GM12878 (cell line): ENCODE data around the gene EDN2. TPM values are rescaled to one million over a fixed set of nuclear protein-coding genes. Genes with fewer than 3 reads are reported as not detected.

ENCODE experiments used
- ATAC-seq: fragments of 200-7000 bp; cut with Tn5 transposase; 3 replicates; pipeline ENCODE4 v1.9.1; 2020; ENCODE audit warnings: mild to moderate bottlenecking, moderate library complexity
- BruUV-seq: library from RNA; stranded (reverse); fragments of 400-500 nt; replicated peaks from 2 replicates; lab custom pipeline; 2021; lab: Mats Ljungman, UMichigan
- CTCF ChIA-PET: fragments of 300-600 bp; sonication (Branson Sonifier 250); formaldehyde crosslinking; extraction: SDS; loops from one replicate; lab custom pipeline; 2021; ENCODE audit warnings: inconsistent platforms; lab: Yijun Ruan, JAX
- POLR2A ChIA-PET: fragments of 350-600 bp; formaldehyde crosslinking; extraction: SDS; loops from one replicate; lab custom pipeline; 2021; ENCODE audit warnings: inconsistent platforms; lab: Charles Lee
- RAD21 ChIA-PET: fragments of 300-600 bp; sonication (Branson Sonifier 250); formaldehyde crosslinking; loops from one replicate; lab custom pipeline; 2023; ENCODE audit warnings: antibody characterized with exemption; ENCODE audit not compliant: unreplicated experiment; lab: Charles Lee
- SMC1A ChIA-PET: fragments of 300-600 bp; sonication (Branson Sonifier 250); formaldehyde crosslinking; loops from one replicate; lab custom pipeline; 2023; ENCODE audit not compliant: unreplicated experiment, uncharacterized antibody; lab: Charles Lee
- DNase-seq: peaks from one replicate; pipeline ENCODE4 v3.0.0-alpha.2; 2011; ENCODE audit warnings: low read depth, low spot score
- FAIRE-seq: peaks from 3 replicates; lab custom pipeline; 2011; peaks lifted over from hg19 to GRCh38; lab: Jason Lieb, UNC
- H2AFZ ChIP-seq: 2 replicates; pipeline ENCODE4 v1.6.0; 2011; ENCODE audit warnings: low read depth, low read length, control low read depth; ENCODE audit not compliant: control insufficient read depth
- H3K27ac ChIP-seq: 2 replicates; pipeline ENCODE4 v1.5.1; 2011; ENCODE audit warnings: control low read depth; ENCODE audit not compliant: control insufficient read depth, insufficient read depth
- H3K27me3 ChIP-seq, 2 experiments: replicated peaks in 1 of 2; 2 replicates each; pipeline versions ENCODE4 v1.6.0 to v1.6.1; 2011; ENCODE audit warnings: low read length in 1 of 2; ENCODE audit not compliant: control insufficient read depth in 2 of 2, insufficient read depth in 2 of 2
- H3K36me3 ChIP-seq, 2 experiments: 2 replicates each; pipeline ENCODE4 v1.5.1; 2011; ENCODE audit warnings: low read length in 1 of 2; ENCODE audit not compliant: control insufficient read depth in 2 of 2, insufficient read depth in 2 of 2
- H3K4me1 ChIP-seq: 2 replicates; pipeline ENCODE4 v1.6.1; 2011; ENCODE audit warnings: mild to moderate bottlenecking, low read length, moderate library complexity, mixed read lengths; ENCODE audit not compliant: control insufficient read depth, insufficient read depth
- H3K4me2 ChIP-seq: 2 replicates; pipeline ENCODE4 v1.6.0; 2011; ENCODE audit warnings: control low read depth; ENCODE audit not compliant: control insufficient read depth, insufficient read depth
- H3K4me3 ChIP-seq: fragments of 200-600 bp; sonication (generic); 2 replicates; pipeline ENCODE4 v1.5.1; 2016
- H3K79me2 ChIP-seq: 2 replicates; pipeline ENCODE4 v1.6.0; 2011; ENCODE audit warnings: low read length; ENCODE audit not compliant: control insufficient read depth, insufficient read depth
- H3K9ac ChIP-seq: 2 replicates; pipeline ENCODE4 v1.8.0; 2011; ENCODE audit warnings: low read length, control low read depth, mixed read lengths; ENCODE audit not compliant: control insufficient read depth, insufficient read depth
- H3K9me3 ChIP-seq: replicated peaks from 3 replicates; pipeline ENCODE4 v1.5.1; 2011; ENCODE audit warnings: mild to moderate bottlenecking, low read length; ENCODE audit not compliant: control insufficient read depth, insufficient read depth
- H4K20me1 ChIP-seq: 2 replicates; pipeline ENCODE4 v1.6.0; 2011; ENCODE audit not compliant: control insufficient read depth, insufficient read depth
- JUNB ChIP-seq: IDR thresholded peaks from 2 replicates; pipeline ENCODE4 v1.6.1; 2016; ENCODE audit warnings: antibody characterized with exemption, mild to moderate bottlenecking
- WRNIP1 ChIP-seq: IDR thresholded peaks from 2 replicates; pipeline ENCODE4 v1.6.1; 2011; ENCODE audit warnings: low read depth, low read length, improper control_type of control experiment, borderline replicate concordance
- WGBS: methylation state at CpG from one replicate; pipeline ENCODE4 v1.1.6; 2016; ENCODE audit warnings: low lambda C conversion rate; ENCODE audit not compliant: insufficient replicate concordance, insufficient coverage; ENCODE audit errors: missing lambda C conversion rate; 5-methylcytosine and 5-hydroxymethylcytosine counted together
- in situ Hi-C: fragments of 300-500 bp; cut with MboI; formaldehyde crosslinking; loops from 9 replicates; pipeline ENCODE4 v1.14.3; 2018; ENCODE audit warnings: mixed read lengths
- intact Hi-C: fragments of 100-400 bp; cut with micrococcal nuclease; formaldehyde crosslinking; loops from one replicate; pipeline ENCODE4 v1.14.2; 2022; ENCODE audit not compliant: unreplicated experiment
- polyA plus RNA-seq, 11 experiments: library from polyadenylated mRNA; depleted of rRNA in 4 of 11; unstranded in 6 of 11; stranded (reverse) in 5 of 11; fragments of >200 nt; fragmentation: Nextera tagmentation in 4 of 11; fragmentation: Illumina TruSeq in 1 of 11; extraction: Ambion mirVana in 4 of 11; extraction: Trizol in 1 of 11; gene quantifications; 1 replicate in 1 of 11; 2 replicates in 10 of 11; pipeline versions ENCODE4 v1.2.1 to v1.2.3, GENCODE V29; 2011 to 2016; ENCODE audit warnings: inconsistent platforms in 2 of 11, missing spikeins in 2 of 11, low read depth in 1 of 11
- total RNA-seq, 4 experiments: library from RNA; depleted of rRNA in 3 of 4; stranded (reverse); fragments of >200 nt in 3 of 4; fragmentation: Illumina TruSeq in 1 of 4; extraction: Trizol in 1 of 4; gene quantifications; 2 replicates each; pipeline versions ENCODE4 v1.2.1 to v1.2.3, GENCODE V29; 2013 to 2021

Gene EDN2
- total and polyA plus RNA-seq, 10 of the 15 experiments (the other 5 are each of a cell fraction or from before 2014, with no cell fraction given): 0.11 to 1.5 (median 0.43) TPM; not detected in 1

DNA sequence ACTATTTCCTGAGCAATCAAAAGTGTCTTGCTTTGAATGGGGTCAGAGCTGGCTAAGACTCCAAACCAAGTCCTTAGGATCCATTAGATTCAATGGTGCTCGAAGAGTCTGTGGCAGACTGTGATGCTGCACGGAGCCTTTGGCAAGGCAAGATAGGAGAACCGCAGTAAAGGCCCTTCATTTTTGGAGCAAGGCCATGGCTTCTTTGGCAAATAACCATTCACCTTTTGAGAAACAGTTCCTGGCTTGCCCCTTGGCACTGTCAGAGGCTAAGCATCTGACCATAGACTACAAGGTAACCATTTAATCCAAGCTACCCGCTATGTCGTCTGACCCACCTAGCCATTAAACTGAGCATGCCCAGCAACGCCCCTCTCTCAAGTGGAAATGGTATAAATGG lies 45.2 kb downstream of the EDN2 start:
- Histone ChIP-seq H3K9ac (no peak overlapping the region), H3K36me3 (no peaks in the 10 kb centered on the region), H2AFZ (no peak overlapping the region), H3K4me1 (no peaks in the 10 kb centered on the region), H3K79me2 (no peaks in the 10 kb centered on the region), H4K20me1 (no peaks in the 10 kb centered on the region), H3K27ac (no peak overlapping the region), H3K4me3 (no peak overlapping the region), H3K27me3 (peaks cover 3 to 7% of the 10 kb centered on the region in 2 experiments; a peak in 3 of 4 replicates), H3K9me3 (peaks cover 1% of the 10 kb centered on the region; the same call in 1 of the 3 replicates), H3K4me2 (no peak overlapping the region)
- intact Hi-C loops (no loop called here), in situ Hi-C loops (no loop called here)
- WGBS: 40% methylated on average over 6 of the region's 6 CpGs
- ChIA-PET RAD21 (no interaction called here), SMC1A (interaction anchor here (0.8 kb wide), 1 partner anchor 41 kb away, joined by 3 read pairs; no protein-coding TSS in a partner anchor), CTCF (no interaction called here), POLR2A (no interaction called here)
- BruUV-seq: no TSS peak
- ATAC-seq: no peak
- FAIRE-seq: no peak
- DNase-seq: no peak
- no peak for TF ChIP-seq WRNIP1

DNA sequence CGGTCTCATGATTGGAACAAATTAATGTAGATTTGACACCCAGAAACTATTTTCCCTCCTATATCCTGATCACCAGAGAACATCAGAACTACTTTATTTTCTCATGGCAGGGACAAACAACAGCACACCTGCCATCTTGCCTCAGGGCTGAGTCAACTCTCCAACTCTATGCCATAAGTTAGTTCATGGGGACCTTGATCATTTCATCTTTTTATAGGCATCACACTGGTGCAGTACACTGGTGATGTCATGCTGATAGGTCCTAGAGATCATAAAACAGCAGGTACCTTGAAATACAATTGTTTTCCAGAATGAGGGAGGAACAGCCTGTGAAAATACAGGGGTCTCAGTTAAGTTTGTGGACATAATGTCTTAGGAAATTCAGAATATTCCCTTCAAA lies 45.8 kb downstream of the EDN2 start:
- H3K79me2 ChIP-seq: no peaks in the 10 kb centered on the region
- no TSS peak for BruUV-seq
- intact Hi-C loops: no loop called here
- WGBS: 8% methylated on average over 1 of the region's 1 CpG
- ChIA-PET CTCF (no interaction called here), POLR2A (no interaction called here), SMC1A (no interaction called here), RAD21 (no interaction called here)
- peaks cover 3 to 7% of the 10 kb centered on the region in 2 experiments; a peak in 3 of 4 replicates for H3K27me3 ChIP-seq
- H3K27ac ChIP-seq: no peak overlapping the region
- H3K4me2 ChIP-seq: no peak overlapping the region
- no peak for FAIRE-seq
- TF ChIP-seq JUNB: no peak
- no peaks in the 10 kb centered on the region for H3K36me3 ChIP-seq
- H3K4me3 ChIP-seq: no peak overlapping the region
- H3K9me3 ChIP-seq: no peaks in the 10 kb centered on the region; the same call in 2 of the 3 replicates
- no peaks in the 10 kb centered on the region for H4K20me1 ChIP-seq
- in situ Hi-C loops: no loop called here
- no peak for DNase-seq
- H2AFZ ChIP-seq: no peak overlapping the region
- no peak for ATAC-seq
- H3K9ac ChIP-seq: no peak overlapping the region
- no peaks in the 10 kb centered on the region for H3K4me1 ChIP-seq
